ENCODE data around the gene RFX7. TPM values are rescaled to one million over a fixed set of nuclear protein-coding genes. Genes with fewer than 3 reads are reported as not detected.

RFX7 gene
- total RNA-seq, 1 donor from 2014 or later, result 8.9 TPM

GRCh38 chr15:56102441-56102840 is 141.2 kb downstream of the RFX7 start:
- H3K36me3 ChIP-seq, result peaks cover 7% of the 10 kb centered on the region
- H3K27ac ChIP-seq (replicated peaks), result peak overlapping the region; percentile 65
- no peak for TF ChIP-seq CTCF (IDR thresholded peaks at IDR 0.05; ENCODE audit: borderline replicate concordance)
- no peaks in the 10 kb centered on the region for H3K9me3 ChIP-seq (replicated peaks)
- peaks cover 43% of the 10 kb centered on the region for H3K4me1 ChIP-seq
- intact Hi-C loops (cut with micrococcal nuclease), result no loop called here
- no peak overlapping the region for H3K4me3 ChIP-seq
- DNase-seq, result no peak
- H3K27me3 ChIP-seq (ENCODE audit: low read depth), result no peaks in the 10 kb centered on the region

- Histone ChIP-seq H3K27ac (replicated peaks) (peak overlapping the region; percentile 55), H3K27me3 (ENCODE audit: low read depth) (no peaks in the 10 kb centered on the region), H3K9me3 (replicated peaks) (no peaks in the 10 kb centered on the region), H3K4me1 (peaks cover 43% of the 10 kb centered on the region), H3K4me3 (no peak overlapping the region), H3K36me3 (peaks cover 36% of the 10 kb centered on the region)
- TF ChIP-seq CTCF (IDR thresholded peaks at IDR 0.05; ENCODE audit: borderline replicate concordance), result no peak
- intact Hi-C loops (cut with micrococcal nuclease), result no loop called here
- DNase-seq, result no peak
Observed at GRCh38 chr15:56099311-56099710, 144.4 kb downstream of the RFX7 start.

GRCh38 chr15:56098195-56098863 is 145.3 kb downstream of the RFX7 start:
- no peak for TF ChIP-seq CTCF (IDR thresholded peaks at IDR 0.05; ENCODE audit: borderline replicate concordance)
- Histone ChIP-seq H3K36me3 (peaks cover 45% of the 10 kb centered on the region), H3K9me3 (replicated peaks) (no peaks in the 10 kb centered on the region), H3K27me3 (ENCODE audit: low read depth) (no peaks in the 10 kb centered on the region), H3K4me3 (no peak overlapping the region), H3K4me1 (peaks cover 38% of the 10 kb centered on the region), H3K27ac (replicated peaks) (peak overlapping the region; percentile 55)
- DNase-seq, result no peak
- intact Hi-C loops (cut with micrococcal nuclease), result no loop called here

GRCh38 chr15:56095406-56095805 is 148.3 kb downstream of the RFX7 start:
- Histone ChIP-seq H3K27ac (replicated peaks) (no peak overlapping the region), H3K9me3 (replicated peaks) (no peaks in the 10 kb centered on the region), H3K4me1 (peaks cover 20% of the 10 kb centered on the region), H3K36me3 (peaks cover 45% of the 10 kb centered on the region), H3K27me3 (ENCODE audit: low read depth) (no peaks in the 10 kb centered on the region), H3K4me3 (no peak overlapping the region)
- intact Hi-C loops (cut with micrococcal nuclease), result no loop called here
- no peak for DNase-seq
- no peak for TF ChIP-seq CTCF (IDR thresholded peaks at IDR 0.05; ENCODE audit: borderline replicate concordance)

- peaks cover 9% of the 10 kb centered on the region for H3K4me1 ChIP-seq
- no peaks in the 10 kb centered on the region for H3K9me3 ChIP-seq (replicated peaks)
- intact Hi-C loops (cut with micrococcal nuclease), result no loop called here
- H3K36me3 ChIP-seq, result peaks cover 45% of the 10 kb centered on the region
- H3K27ac ChIP-seq (replicated peaks), result no peak overlapping the region
- H3K4me3 ChIP-seq, result no peak overlapping the region
- no peak for DNase-seq
- H3K27me3 ChIP-seq (ENCODE audit: low read depth), result no peaks in the 10 kb centered on the region
- no peak for TF ChIP-seq CTCF (IDR thresholded peaks at IDR 0.05; ENCODE audit: borderline replicate concordance)
Observed at GRCh38 chr15:56094171-56094570, 149.5 kb downstream of the RFX7 start.
